HCT116 (cell line): ENCODE measurements around the gene TTYH3. TPM values are rescaled to one million over a fixed set of nuclear protein-coding genes. Genes with fewer than 3 reads are reported as not detected.

ENCODE experiments used
- ATAC-seq: fragments of 200-7000 bp; cut with Tn5 transposase; 2 replicates; pipeline ENCODE4 v1.9.1; 2020; ENCODE audit warnings: mild to moderate bottlenecking, moderate library complexity
- BruUV-seq: library from RNA; stranded (reverse); fragments of 400-500 nt; replicated peaks from 2 replicates; lab custom pipeline; 2021; lab: Mats Ljungman, UMichigan
- CTCF ChIA-PET: fragments of 300-600 bp; sonication (Branson Sonifier 250); formaldehyde crosslinking; loops from one replicate; lab custom pipeline; 2021; ENCODE audit warnings: antibody characterized with exemption; lab: Charles Lee
- POLR2A ChIA-PET: fragments of 300-600, 350-600 bp; sonication (Branson Sonifier 250); formaldehyde crosslinking; loops from one replicate; lab custom pipeline; 2021; ENCODE audit warnings: antibody characterized with exemption; lab: Charles Lee
- RAD21 ChIA-PET, 2 experiments: fragments of 300-600 bp; sonication (Branson Sonifier 250); formaldehyde crosslinking; loops; one replicate each; lab custom pipeline; 2023; ENCODE audit warnings: low total read pairs in 2 of 2; ENCODE audit not compliant: uncharacterized antibody in 2 of 2, unreplicated experiment in 2 of 2, low non-redundant PET in 1 of 2; lab: Charles Lee
- DNase-seq: peaks from one replicate; pipeline ENCODE4 v3.0.0-alpha.2; 2010; ENCODE audit warnings: low read depth, low spot score
- H2AFZ ChIP-seq: fragments of 200-600 bp; shearing (Covaris generic), sonication (generic); 2 replicates; pipeline ENCODE4 v1.6.1; 2017; ENCODE audit warnings: low read depth, mixed run types, mixed read lengths, antibody characterized with exemption, low read length; ENCODE audit not compliant: poor library complexity, severe bottlenecking
- H3K27ac ChIP-seq: 2 replicates; pipeline ENCODE4 v1.5.1; 2012; ENCODE audit warnings: low read depth, low read length
- H3K27me3 ChIP-seq: fragments of 200-600 bp; sonication (generic); 2 replicates; pipeline ENCODE4 v1.6.1; 2016; ENCODE audit warnings: mixed run types, low read length, mixed read lengths; ENCODE audit not compliant: insufficient read depth
- H3K36me3 ChIP-seq, 2 experiments: fragments of 200-500 bp in 1 of 2; fragments of 200-600 bp in 1 of 2; sonication (Bioruptor generic) in 1 of 2; sonication (generic) in 1 of 2; 2 replicates each; pipeline versions ENCODE4 v1.5.1 to v1.6.1; 2014 to 2016; ENCODE audit warnings: low read length in 2 of 2, inconsistent platforms in 1 of 2, mixed read lengths in 1 of 2, mixed run types in 1 of 2; ENCODE audit not compliant: insufficient read depth in 2 of 2, control insufficient read depth in 1 of 2
- H3K4me1 ChIP-seq, 2 experiments: fragments of 200-600 bp in 1 of 2; sonication (generic) in 1 of 2; 2 replicates each; pipeline versions ENCODE4 v1.5.1 to v1.6.1; 2012 to 2017; ENCODE audit warnings: low read length in 2 of 2, inconsistent platforms in 1 of 2, mild to moderate bottlenecking in 1 of 2, mixed read lengths in 1 of 2, mixed run types in 1 of 2, moderate library complexity in 1 of 2; ENCODE audit not compliant: insufficient read depth in 2 of 2, control insufficient read depth in 1 of 2
- H3K4me2 ChIP-seq: fragments of 200-600 bp; sonication (generic); 2 replicates; pipeline ENCODE4 v1.6.1; 2017; ENCODE audit warnings: mixed run types, low read length, mixed read lengths
- H3K4me3 ChIP-seq, 2 experiments: fragments of 200-600 bp in 1 of 2; sonication (generic) in 1 of 2; replicated peaks in 1 of 2; 2 replicates each; pipeline ENCODE4 v1.5.1; 2011 to 2016; ENCODE audit warnings: low read length in 2 of 2, control low read depth in 1 of 2, low read depth in 1 of 2, mild to moderate bottlenecking in 1 of 2, mixed read lengths in 1 of 2, mixed run types in 1 of 2
- H3K79me2 ChIP-seq: fragments of 200-600 bp; sonication (generic); 2 replicates; pipeline ENCODE4 v1.6.1; 2017; ENCODE audit warnings: mild to moderate bottlenecking, mixed run types, low read length, moderate library complexity, mixed read lengths; ENCODE audit not compliant: insufficient read depth
- H3K9ac ChIP-seq: fragments of 200-600 bp; sonication (generic); 2 replicates; pipeline ENCODE4 v1.6.1; 2016; ENCODE audit warnings: low read length, mixed read lengths
- H3K9me2 ChIP-seq: fragments of 200-600 bp; sonication (generic), shearing (Covaris generic); 2 replicates; pipeline ENCODE4 v1.6.1; 2017; ENCODE audit warnings: mixed run types, mild to moderate bottlenecking, moderate library complexity; ENCODE audit not compliant: insufficient read depth
- H3K9me3 ChIP-seq, 2 experiments: fragments of 200-500 bp in 1 of 2; fragments of 200-600 bp in 1 of 2; sonication (Bioruptor generic) in 1 of 2; sonication (generic) in 1 of 2; 2 replicates each; pipeline ENCODE4 v1.6.1; 2014 to 2017; ENCODE audit warnings: low read length in 2 of 2, mixed read lengths in 2 of 2, inconsistent platforms in 1 of 2, low read depth in 1 of 2, mild to moderate bottlenecking in 1 of 2, mixed run types in 1 of 2, moderate library complexity in 1 of 2; ENCODE audit not compliant: control insufficient read depth in 1 of 2, insufficient read depth in 1 of 2
- H4K20me1 ChIP-seq: fragments of 200-600 bp; sonication (generic), shearing (Covaris generic); 2 replicates; pipeline ENCODE4 v1.6.1; 2017; ENCODE audit warnings: mixed run types, mild to moderate bottlenecking, moderate library complexity; ENCODE audit not compliant: insufficient read depth
- ELF1 ChIP-seq: IDR thresholded peaks from 2 replicates; pipeline ENCODE4 v1.6.1; 2012; ENCODE audit warnings: low read depth, borderline replicate concordance
- EZH2phosphoT487 ChIP-seq: fragments of 200-600 bp; IDR thresholded peaks from 2 replicates; pipeline ENCODE4 v1.6.1; 2018; ENCODE audit warnings: antibody characterized with exemption, borderline replicate concordance
- POLR2AphosphoS5 ChIP-seq: IDR thresholded peaks from 2 replicates; pipeline ENCODE4 v1.6.1; 2011; ENCODE audit warnings: mild to moderate bottlenecking, low read depth, low read length, moderate library complexity
- SIN3A ChIP-seq: IDR thresholded peaks from 2 replicates; pipeline ENCODE4 v1.6.1; 2012; ENCODE audit warnings: low read depth
- ZNF274 ChIP-seq: fragments of 200-500 bp; sonication (Bioruptor generic); IDR thresholded peaks from 2 replicates; pipeline ENCODE4 v1.6.1; 2014; ENCODE audit warnings: mild to moderate bottlenecking, low read depth, low read length, inconsistent platforms
- intact Hi-C: fragments of 100-400 bp; cut with micrococcal nuclease; formaldehyde crosslinking; loops from 2 replicates; pipeline ENCODE4 v1.10.0; 2022
- total RNA-seq: library from RNA; stranded (reverse); gene quantifications from one replicate; pipeline ENCODE4 v1.2.1, GENCODE V29; 2021; ENCODE audit not compliant: unreplicated experiment
- TF ChIP-seq, protein P1 (sequence below): IDR thresholded peaks from 2 replicates; pipeline ENCODE4 v1.6.1; 2011; ENCODE audit warnings: mild to moderate bottlenecking, low read length, moderate library complexity; ENCODE audit not compliant: insufficient replicate concordance; ENCODE audit errors: extremely low read depth

The TTYH3 gene
- total RNA-seq, 1 experiment from 2014 or later = 40.3 TPM

DNA sequence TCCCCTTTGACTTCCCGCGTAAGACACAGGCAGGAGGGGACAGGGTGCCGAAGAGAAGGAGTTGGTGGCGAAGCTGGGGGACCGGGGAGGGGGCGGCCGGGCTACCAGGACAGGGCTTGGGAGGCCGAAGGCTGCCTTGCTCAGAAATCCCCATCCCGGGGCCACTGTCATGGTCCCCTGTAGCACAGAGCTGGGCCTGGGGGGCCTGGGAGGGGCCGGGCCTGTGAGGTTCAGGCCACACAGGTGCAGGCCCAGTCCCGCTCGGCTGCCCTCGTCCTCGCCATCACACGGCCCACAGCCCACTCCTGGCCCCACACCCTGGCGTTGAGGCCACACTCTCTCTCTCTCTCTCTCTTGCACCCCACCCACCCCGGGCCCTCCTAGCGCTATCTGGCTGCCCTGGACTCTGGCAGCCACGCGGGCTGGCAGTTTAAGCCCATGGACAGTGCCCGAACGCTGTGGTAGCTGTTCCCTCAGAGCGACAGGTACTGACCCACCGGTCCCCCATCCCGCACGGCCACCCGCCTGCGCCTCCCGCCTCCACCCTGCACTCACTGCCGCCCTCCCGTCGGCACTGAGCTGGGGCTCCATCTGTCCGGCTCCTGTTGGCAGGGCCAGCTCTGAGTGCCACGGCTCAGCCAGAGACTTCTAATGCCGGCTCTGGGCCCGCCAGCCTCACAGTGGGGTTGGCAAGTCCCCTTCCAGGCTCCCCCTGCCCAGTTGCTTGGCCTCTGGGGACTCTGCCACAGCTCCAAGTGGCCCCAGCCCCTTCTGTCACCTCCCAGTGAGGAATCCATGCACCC, 28.0 kb downstream of the TTYH3 start:
- H2AFZ ChIP-seq = no peak overlapping the region
- H3K4me1 ChIP-seq = 0 out of 4 replicates have a peak, but pooled peaks cover 0 to 4% of the 10 kb centered on the region in 2 experiments
- DNase-seq (no peak), ATAC-seq (no peak)
- no peaks in the 10 kb centered on the region for H3K27me3 ChIP-seq
- TF ChIP-seq SIN3A (no peak), EZH2phosphoT487 (no peak), ZNF274 (no peak), POLR2AphosphoS5 (no peak), ELF1 (no peak)
- TF ChIP-seq, protein P1, sequence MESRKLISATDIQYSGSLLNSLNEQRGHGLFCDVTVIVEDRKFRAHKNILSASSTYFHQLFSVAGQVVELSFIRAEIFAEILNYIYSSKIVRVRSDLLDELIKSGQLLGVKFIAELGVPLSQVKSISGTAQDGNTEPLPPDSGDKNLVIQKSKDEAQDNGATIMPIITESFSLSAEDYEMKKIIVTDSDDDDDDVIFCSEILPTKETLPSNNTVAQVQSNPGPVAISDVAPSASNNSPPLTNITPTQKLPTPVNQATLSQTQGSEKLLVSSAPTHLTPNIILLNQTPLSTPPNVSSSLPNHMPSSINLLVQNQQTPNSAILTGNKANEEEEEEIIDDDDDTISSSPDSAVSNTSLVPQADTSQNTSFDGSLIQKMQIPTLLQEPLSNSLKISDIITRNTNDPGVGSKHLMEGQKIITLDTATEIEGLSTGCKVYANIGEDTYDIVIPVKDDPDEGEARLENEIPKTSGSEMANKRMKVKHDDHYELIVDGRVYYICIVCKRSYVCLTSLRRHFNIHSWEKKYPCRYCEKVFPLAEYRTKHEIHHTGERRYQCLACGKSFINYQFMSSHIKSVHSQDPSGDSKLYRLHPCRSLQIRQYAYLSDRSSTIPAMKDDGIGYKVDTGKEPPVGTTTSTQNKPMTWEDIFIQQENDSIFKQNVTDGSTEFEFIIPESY = no peak
- no peak overlapping the region for H3K4me3 ChIP-seq
- intact Hi-C loops = no loop called here
- no TSS peak for BruUV-seq
- H3K27ac ChIP-seq = no peak overlapping the region
- H4K20me1 ChIP-seq = no peaks in the 10 kb centered on the region
- H3K9me2 ChIP-seq = no peaks in the 10 kb centered on the region
- H3K36me3 ChIP-seq = no peaks in the 10 kb centered on the region; a peak in 1 of 4 replicates
- ChIA-PET POLR2A (interaction anchor here (0.6 kb wide), 1 partner anchor 10 kb away, joined by 3 read pairs; no protein-coding TSS in a partner anchor), RAD21 (no interaction called here), CTCF (no interaction called here)
- H3K9ac ChIP-seq = no peak overlapping the region
- no peaks in the 10 kb centered on the region for H3K9me3 ChIP-seq
- no peaks in the 10 kb centered on the region for H3K79me2 ChIP-seq
- no peak overlapping the region for H3K4me2 ChIP-seq
